H9 (cell line): ENCODE results near the gene SOX1. TPM values are rescaled to one million over a fixed set of nuclear protein-coding genes. Genes with fewer than 3 reads are reported as not detected.

Experiments
- DNase-seq: peaks from one replicate; pipeline ENCODE4 v3.0.0-alpha.2; 2017
- H2AFZ ChIP-seq: one replicate; pipeline ENCODE4 v1.6.1; 2013; ENCODE audit warnings: mild to moderate bottlenecking, low read length, control low read depth, moderate library complexity
- H2AK5ac ChIP-seq: 2 replicates; pipeline ENCODE4 v1.6.1; 2013; ENCODE audit warnings: low read length, control low read depth, mixed read lengths; ENCODE audit not compliant: insufficient read length
- H2BK120ac ChIP-seq: one replicate; pipeline ENCODE4 v1.6.1; 2013; ENCODE audit warnings: low read depth, mild to moderate bottlenecking, low read length, control low read depth, inconsistent platforms; ENCODE audit not compliant: poor library complexity, severe bottlenecking
- H2BK12ac ChIP-seq: 2 replicates; pipeline ENCODE4 v1.6.1; 2013; ENCODE audit warnings: low read length, control low read depth, mixed read lengths, low read depth; ENCODE audit not compliant: insufficient read length
- H2BK15ac ChIP-seq: 2 replicates; pipeline ENCODE4 v1.6.1; 2013; ENCODE audit warnings: low read depth, low read length, control low read depth
- H2BK20ac ChIP-seq: one replicate; pipeline ENCODE4 v1.6.1; 2013; ENCODE audit warnings: low read depth, mild to moderate bottlenecking, low read length, control low read depth, inconsistent platforms; ENCODE audit not compliant: poor library complexity, severe bottlenecking
- H2BK5ac ChIP-seq: 2 replicates; pipeline ENCODE4 v1.6.1; 2013; ENCODE audit warnings: low read length, control low read depth, mixed read lengths; ENCODE audit not compliant: insufficient read length
- H3K14ac ChIP-seq: 2 replicates; pipeline ENCODE4 v1.6.1; 2013; ENCODE audit warnings: low read length, control low read depth; ENCODE audit not compliant: insufficient read depth
- H3K18ac ChIP-seq: 2 replicates; pipeline ENCODE4 v1.6.1; 2013; ENCODE audit warnings: low read depth, mild to moderate bottlenecking, mixed read lengths, low read length, control low read depth; ENCODE audit not compliant: insufficient read length
- H3K23ac ChIP-seq: 2 replicates; pipeline ENCODE4 v1.6.1; 2013; ENCODE audit warnings: low read length, control low read depth, mixed read lengths, low read depth; ENCODE audit not compliant: insufficient read length
- H3K23me2 ChIP-seq: 2 replicates; pipeline ENCODE4 v1.6.1; 2013; ENCODE audit warnings: low read depth, mild to moderate bottlenecking, mixed read lengths, low read length, control low read depth; ENCODE audit not compliant: insufficient read length, poor library complexity, severe bottlenecking
- H3K27ac ChIP-seq: 2 replicates; pipeline ENCODE4 v1.5.1; 2013; ENCODE audit warnings: low read length, control low read depth, mixed read lengths, low read depth; ENCODE audit not compliant: insufficient read length
- H3K27me3 ChIP-seq: 2 replicates; pipeline ENCODE4 v1.6.1; 2013; ENCODE audit warnings: low read length, control low read depth, inconsistent platforms; ENCODE audit not compliant: insufficient read depth
- H3K4ac ChIP-seq: 2 replicates; pipeline ENCODE4 v1.6.1; 2013; ENCODE audit warnings: low read depth, mild to moderate bottlenecking, control low read depth, inconsistent platforms, low read length, moderate library complexity
- H3K4me1 ChIP-seq: 2 replicates; pipeline ENCODE4 v1.6.1; 2013; ENCODE audit warnings: low read length, control low read depth, inconsistent platforms; ENCODE audit not compliant: insufficient read depth
- H3K4me2 ChIP-seq: 2 replicates; pipeline ENCODE4 v1.6.1; 2013; ENCODE audit warnings: low read length, control low read depth, mixed read lengths; ENCODE audit not compliant: insufficient read length, insufficient read depth
- H3K56ac ChIP-seq: 2 replicates; pipeline ENCODE4 v1.6.1; 2013; ENCODE audit warnings: low read depth, mild to moderate bottlenecking, mixed read lengths, low read length, control low read depth; ENCODE audit not compliant: insufficient read length
- H3K79me1 ChIP-seq: 2 replicates; pipeline ENCODE4 v1.6.1; 2013; ENCODE audit warnings: low read depth, mild to moderate bottlenecking, moderate library complexity, low read length, control low read depth, inconsistent platforms; ENCODE audit not compliant: insufficient read depth, poor library complexity, severe bottlenecking
- H3K79me2 ChIP-seq: 2 replicates; pipeline ENCODE4 v1.6.1; 2013; ENCODE audit warnings: low read length, control low read depth, inconsistent platforms; ENCODE audit not compliant: insufficient read depth
- H3K9ac ChIP-seq: 2 replicates; pipeline ENCODE4 v1.6.1; 2013; ENCODE audit warnings: low read length, control low read depth, mixed read lengths; ENCODE audit not compliant: insufficient read length; ENCODE audit errors: extremely low read depth
- H3K9me3 ChIP-seq: one replicate; pipeline ENCODE4 v1.6.1; 2013; ENCODE audit warnings: low read depth, low read length, inconsistent platforms; ENCODE audit not compliant: control insufficient read depth
- H3T11ph ChIP-seq: one replicate; pipeline ENCODE4 v1.6.1; 2013; ENCODE audit warnings: mild to moderate bottlenecking, low read length, control low read depth, inconsistent platforms
- H4K20me1 ChIP-seq: one replicate; pipeline ENCODE4 v1.6.1; 2013; ENCODE audit not compliant: control insufficient read depth, insufficient read length, insufficient read depth
- H4K5ac ChIP-seq: 2 replicates; pipeline ENCODE4 v1.6.1; 2013; ENCODE audit warnings: low read depth, mild to moderate bottlenecking, mixed read lengths, low read length, control low read depth; ENCODE audit not compliant: insufficient read length
- H4K8ac ChIP-seq: replicated peaks from 2 replicates; pipeline ENCODE4 v1.6.1; 2013; ENCODE audit warnings: low read length, control low read depth, mixed read lengths, low read depth; ENCODE audit not compliant: insufficient read length
- H4K91ac ChIP-seq: 2 replicates; pipeline ENCODE4 v1.6.1; 2013; ENCODE audit warnings: low read depth, mild to moderate bottlenecking, moderate library complexity, mixed read lengths, low read length, control low read depth; ENCODE audit not compliant: insufficient read length
- H3K27ac Mint-ChIP-seq, 3 experiments: 2 replicates in 2 of 3; 3 replicates in 1 of 3; pipeline ENCODE4 v1.8.0; 2020 to 2021; ENCODE audit warnings: mixed read lengths in 3 of 3, mild to moderate bottlenecking in 1 of 3, moderate library complexity in 1 of 3
- H3K27me3 Mint-ChIP-seq: 2 replicates; pipeline ENCODE4 v1.8.0; 2021; ENCODE audit warnings: low read depth, mild to moderate bottlenecking, moderate library complexity, mixed read lengths
- H3K36me3 Mint-ChIP-seq, 3 experiments: 2 replicates in 2 of 3; 3 replicates in 1 of 3; pipeline ENCODE4 v1.8.0; 2020 to 2021; ENCODE audit warnings: low read depth in 3 of 3, mixed read lengths in 3 of 3; ENCODE audit not compliant: insufficient read depth in 1 of 3
- H3K4me1 Mint-ChIP-seq, 2 experiments: 2 replicates each; pipeline ENCODE4 v1.8.0; 2020; ENCODE audit warnings: mixed read lengths in 2 of 2
- H3K4me3 Mint-ChIP-seq, 2 experiments: 2 replicates in 1 of 2; 3 replicates in 1 of 2; pipeline ENCODE4 v1.8.0; 2020 to 2021; ENCODE audit warnings: mild to moderate bottlenecking in 2 of 2, mixed read lengths in 2 of 2, moderate library complexity in 1 of 2
- H3K9me3 Mint-ChIP-seq, 2 experiments: 2 replicates in 1 of 2; 3 replicates in 1 of 2; pipeline ENCODE4 v1.8.0; 2020; ENCODE audit warnings: mild to moderate bottlenecking in 2 of 2, mixed read lengths in 2 of 2, moderate library complexity in 1 of 2
- CTCF ChIP-seq: fragments of 200-600 bp; sonication (generic); conservative IDR thresholded peaks from 3 replicates; pipeline ENCODE4 v1.8.0; 2021; ENCODE audit warnings: antibody characterized with exemption, mild to moderate bottlenecking
- WGBS: extraction: QIAGEN DNeasy Blood & Tissue Kit; methylation state at CpG from one replicate; pipeline ENCODE4 v1.1.7; 2013; ENCODE audit warnings: missing lambda C conversion rate, low lambda C conversion rate, mixed read lengths; ENCODE audit not compliant: insufficient read length; ENCODE audit errors: extremely low coverage; 5-methylcytosine and 5-hydroxymethylcytosine counted together
- total RNA-seq: library from RNA; stranded (reverse); gene quantifications from 2 replicates; pipeline ENCODE4 v1.2.1, GENCODE V29; 2021

SOX1 gene
- total RNA-seq, 1 experiment from 2014 or later = 0.17 TPM

GRCh38 chr13:112029143-112029542 is 37.8 kb upstream of the SOX1 start:
- no peaks in the 10 kb centered on the region for H3K79me1 ChIP-seq
- no peak overlapping the region for H3K4ac ChIP-seq
- no peaks in the 10 kb centered on the region for H3K23me2 ChIP-seq
- Mint-ChIP-seq H3K9me3 (peaks cover 12 to 15% of the 10 kb centered on the region in 2 experiments), H3K4me1 (peaks cover 7 to 8% of the 10 kb centered on the region in 2 experiments), H3K27ac (no peak overlapping the region), H3K27me3 (peaks cover 81% of the 10 kb centered on the region), H3K36me3 (peaks cover 0 to 4% (median 4%) of the 10 kb centered on the region in 3 experiments; a peak in 2 of 7 replicates), H3K4me3 (no peak overlapping the region)
- no peaks in the 10 kb centered on the region for H3K79me2 ChIP-seq
- no peak overlapping the region for H3T11ph ChIP-seq
- no peak overlapping the region for H3K23ac ChIP-seq
- H2AFZ ChIP-seq = no peak overlapping the region
- H3K27me3 ChIP-seq = no peaks in the 10 kb centered on the region
- no peak overlapping the region for H2BK120ac ChIP-seq
- no peak overlapping the region for H4K91ac ChIP-seq
- H4K20me1 ChIP-seq = no peaks in the 10 kb centered on the region
- no peak overlapping the region for H2BK20ac ChIP-seq
- H3K4me2 ChIP-seq = no peak overlapping the region
- no peaks in the 10 kb centered on the region for H3K9me3 ChIP-seq
- no CpG with 5 or more reads among the region's 11 CpGs for WGBS
- no peak overlapping the region for H4K8ac ChIP-seq
- no peak overlapping the region for H2BK12ac ChIP-seq
- no peak for TF ChIP-seq CTCF
- H3K4me1 ChIP-seq = no peaks in the 10 kb centered on the region
- H3K18ac ChIP-seq = no peak overlapping the region
- H3K14ac ChIP-seq = no peak overlapping the region
- no peak overlapping the region for H2BK15ac ChIP-seq
- DNase-seq = no peak
- no peak overlapping the region for H3K56ac ChIP-seq
- no peak overlapping the region for H2BK5ac ChIP-seq
- no peak overlapping the region for H3K27ac ChIP-seq
- H2AK5ac ChIP-seq = no peak overlapping the region
- H4K5ac ChIP-seq = no peak overlapping the region
- H3K9ac ChIP-seq = no peak overlapping the region
